ENCODE data around the gene NIP7. TPM values are rescaled to one million over a fixed set of nuclear protein-coding genes. Genes with fewer than 3 reads are reported as not detected.
A peak's percentile ranks its signal among the peaks of the same experiment; 100 is the strongest.

The NIP7 gene
- total RNA-seq, 2 donors from 2014 or later, result 22.0 to 23.7 TPM

GRCh38 chr16:69340095-69340644 lies 598 bp downstream of the NIP7 start:
- H3K36me3 ChIP-seq, result no peaks in the 10 kb centered on the region
- no peak for DNase-seq

GRCh38 chr16:69344171-69344570 lies 4.6 kb downstream of the NIP7 start:
- H3K4me1 ChIP-seq, result peaks cover 9% of the 10 kb centered on the region
- no peak overlapping the region for H3K9ac ChIP-seq (ENCODE audit: low read depth in 2 of 2, low read length in 2 of 2)
- H3K36me3 ChIP-seq, result no peaks in the 10 kb centered on the region
- no peak overlapping the region for H3K27ac ChIP-seq
- intact Hi-C loops (cut with DNase I), result no loop called here
- DNase-seq, result no peak
- no peaks in the 10 kb centered on the region for H3K9me3 ChIP-seq
- no peaks in the 10 kb centered on the region for H3K27me3 ChIP-seq
- TF ChIP-seq CTCF (IDR thresholded peaks at IDR 0.05), result no peak
- H3K4me3 ChIP-seq, result no peak overlapping the region

More at GRCh38 chr16:69340095-69340644, 598 bp downstream of the NIP7 start:
- Histone ChIP-seq H3K9me3 (no peaks in the 10 kb centered on the region), H3K9ac (ENCODE audit: low read depth in 2 of 2, low read length in 2 of 2) (peak overlapping the region; percentile 80 to 90), H3K4me1 (peaks cover 15% of the 10 kb centered on the region), H3K4me3 (peak overlapping the region; percentile 88), H3K27ac (peak overlapping the region; percentile 93), H3K27me3 (no peaks in the 10 kb centered on the region)
- intact Hi-C loops (cut with DNase I), result no loop called here
- no peak for TF ChIP-seq CTCF (IDR thresholded peaks at IDR 0.05)

GRCh38 chr16:69345923-69346322 lies 6.4 kb downstream of the NIP7 start:
- intact Hi-C loops (cut with DNase I), result no loop called here
- H3K9me3 ChIP-seq, result no peaks in the 10 kb centered on the region
- no peaks in the 10 kb centered on the region for H3K27me3 ChIP-seq
- H3K9ac ChIP-seq (ENCODE audit: low read depth in 2 of 2, low read length in 2 of 2), result no peak overlapping the region
- no peak overlapping the region for H3K4me3 ChIP-seq
- TF ChIP-seq CTCF (IDR thresholded peaks at IDR 0.05), result no peak
- no peak for DNase-seq
- H3K36me3 ChIP-seq, result no peaks in the 10 kb centered on the region
- H3K4me1 ChIP-seq, result peaks cover under 1% of the 10 kb centered on the region
- H3K27ac ChIP-seq, result no peak overlapping the region

- Histone ChIP-seq H3K4me3 (no peak overlapping the region), H3K36me3 (no peaks in the 10 kb centered on the region), H3K9ac (ENCODE audit: low read depth in 2 of 2, low read length in 2 of 2) (no peak overlapping the region), H3K27me3 (no peaks in the 10 kb centered on the region), H3K9me3 (no peaks in the 10 kb centered on the region), H3K27ac (no peak overlapping the region), H3K4me1 (no peaks in the 10 kb centered on the region)
- DNase-seq, result no peak
- intact Hi-C loops (cut with DNase I), result no loop called here
- TF ChIP-seq CTCF (IDR thresholded peaks at IDR 0.05), result no peak
Observed at GRCh38 chr16:69346683-69347082, 7.1 kb downstream of the NIP7 start.

GRCh38 chr16:69348222-69348621 lies 8.7 kb downstream of the NIP7 start:
- no peak for TF ChIP-seq CTCF (IDR thresholded peaks at IDR 0.05)
- Histone ChIP-seq H3K36me3 (no peaks in the 10 kb centered on the region), H3K9me3 (no peaks in the 10 kb centered on the region), H3K4me1 (no peaks in the 10 kb centered on the region), H3K27me3 (no peaks in the 10 kb centered on the region), H3K9ac (ENCODE audit: low read depth in 2 of 2, low read length in 2 of 2) (no peak overlapping the region), H3K4me3 (no peak overlapping the region), H3K27ac (no peak overlapping the region)
- intact Hi-C loops (cut with DNase I), result no loop called here
- DNase-seq, result no peak
